Fibroblast of villous mesenchyme (primary cell): Measurements from ENCODE around the gene IGF1R. TPM values are rescaled to one million over a fixed set of nuclear protein-coding genes. Genes with fewer than 3 reads are reported as not detected.

Source experiments
- DNase-seq: peaks from one replicate; pipeline ENCODE4 v3.0.0-alpha.2; 2010; ENCODE audit warnings: low read depth
- H3K4me3 ChIP-seq: 2 replicates; pipeline ENCODE4 v1.5.1; 2011; ENCODE audit warnings: low read depth, mild to moderate bottlenecking, low read length
- CTCF ChIP-seq: IDR thresholded peaks from 2 replicates; pipeline ENCODE4 v1.5.1; 2012; ENCODE audit warnings: low read depth, mild to moderate bottlenecking, low read length; ENCODE audit not compliant: insufficient read depth
- total RNA-seq: library from RNA; depleted of rRNA; stranded (reverse); fragments of >200 nt; gene quantifications from 2 replicates; pipeline ENCODE4 v1.2.3, GENCODE V29; 2012

Gene IGF1R
- total RNA-seq, 1 donor = 19.4 TPM

GRCh38 chr15:98891301-98891700 is 243.0 kb downstream of the IGF1R start:
- TF ChIP-seq CTCF = no peak
- no peak overlapping the region for H3K4me3 ChIP-seq
- no peak for DNase-seq

- TF ChIP-seq CTCF = no peak
- no peak for DNase-seq
- no peak overlapping the region for H3K4me3 ChIP-seq
Measured at GRCh38 chr15:98893401-98893800, 245.1 kb downstream of the IGF1R start.

GRCh38 chr15:98894312-98894711 is 246.0 kb downstream of the IGF1R start:
- DNase-seq = no peak

GRCh38 chr15:98896002-98896721 is 247.8 kb downstream of the IGF1R start:
- H3K4me3 ChIP-seq = no peak overlapping the region
- peak; percentile 88 for DNase-seq
- no peak for TF ChIP-seq CTCF

More at GRCh38 chr15:98894312-98894711, 246.0 kb downstream of the IGF1R start:
- no peak overlapping the region for H3K4me3 ChIP-seq
- TF ChIP-seq CTCF = no peak

GRCh38 chr15:98896802-98897732 is 248.7 kb downstream of the IGF1R start:
- TF ChIP-seq CTCF = no peak
- H3K4me3 ChIP-seq = peak overlapping the region; percentile 22
- DNase-seq = peak; percentile 100

GRCh38 chr15:98898122-98898521 is 249.8 kb downstream of the IGF1R start:
- H3K4me3 ChIP-seq = no peak overlapping the region
- no peak for TF ChIP-seq CTCF
- DNase-seq = peak; percentile 61
